Coronary artery (tissue), 2 donors: ENCODE results near the gene LAMTOR2.
A peak's percentile ranks its signal among the peaks of the same experiment; 100 is the strongest.

ENCODE experiments used
- DNase-seq: peaks from one replicate; pipeline ENCODE4 v3.0.0-alpha.2; 2017; ENCODE audit warnings: low spot score
- H3K27ac ChIP-seq, 2 donors: fragments of 200-600 bp; sonication (generic); one replicate each; pipeline ENCODE4 v1.5.1; 2016 to 2019
- H3K4me3 ChIP-seq: fragments of 200-600 bp; sonication (generic); 2 replicates; pipeline ENCODE4 v1.5.1; 2016; ENCODE audit warnings: mild to moderate bottlenecking, moderate library complexity
- CTCF ChIP-seq: fragments of 200-600 bp; sonication (generic); IDR thresholded peaks from one replicate; pipeline ENCODE4 v1.5.1; 2019; ENCODE audit warnings: antibody characterized with exemption

Gene LAMTOR2

DNA sequence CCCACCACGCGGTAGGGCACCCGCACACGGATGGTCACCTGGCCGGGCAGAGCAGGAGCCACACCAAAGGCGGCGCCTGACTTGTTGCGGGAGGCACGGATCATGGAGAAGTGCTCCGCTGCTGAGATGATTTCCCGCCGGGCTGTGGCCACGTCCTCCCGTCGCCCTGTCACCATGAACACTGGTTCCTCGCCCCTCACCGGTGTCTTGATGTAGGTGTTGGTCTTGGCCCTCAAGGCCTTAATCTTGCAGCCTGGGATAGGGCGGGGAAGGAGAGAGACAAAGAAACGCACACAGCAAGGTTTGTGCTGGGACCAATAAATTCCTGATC lies 22.8 kb downstream of the LAMTOR2 start:
- Histone ChIP-seq H3K27ac (no peak overlapping the region), H3K4me3 (no peak overlapping the region)
- DNase-seq = no peak
- TF ChIP-seq CTCF = no peak

- TF ChIP-seq CTCF = no peak
- no peak overlapping the region for H3K4me3 ChIP-seq
- DNase-seq = no peak
- H3K27ac ChIP-seq = no peak overlapping the region
Observed at GRCh38 chr1:156078728-156079127, 24.1 kb downstream of the LAMTOR2 start.

DNA sequence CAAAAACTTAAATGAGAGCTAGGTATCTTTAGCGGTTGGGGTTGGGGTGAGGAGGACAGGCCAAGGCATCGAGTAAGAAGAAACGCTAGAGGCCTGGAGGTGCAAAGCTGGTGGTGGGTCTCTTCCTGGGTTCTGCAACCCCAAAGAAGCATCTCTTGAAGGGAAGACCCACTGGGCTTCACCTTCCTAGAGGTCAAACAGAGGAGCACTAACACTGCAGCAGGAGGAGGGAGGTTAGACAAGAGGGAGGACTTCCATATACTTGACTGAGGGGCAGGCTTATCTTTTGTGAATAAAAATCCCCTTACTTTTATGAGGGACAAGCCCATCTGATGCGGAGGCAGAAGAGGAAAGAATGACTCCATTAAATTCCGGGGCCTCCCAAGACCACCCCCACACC lies 25.2 kb downstream of the LAMTOR2 start:
- no peak overlapping the region for H3K4me3 ChIP-seq
- H3K27ac ChIP-seq = no peak overlapping the region
- TF ChIP-seq CTCF = no peak
- no peak for DNase-seq

DNA sequence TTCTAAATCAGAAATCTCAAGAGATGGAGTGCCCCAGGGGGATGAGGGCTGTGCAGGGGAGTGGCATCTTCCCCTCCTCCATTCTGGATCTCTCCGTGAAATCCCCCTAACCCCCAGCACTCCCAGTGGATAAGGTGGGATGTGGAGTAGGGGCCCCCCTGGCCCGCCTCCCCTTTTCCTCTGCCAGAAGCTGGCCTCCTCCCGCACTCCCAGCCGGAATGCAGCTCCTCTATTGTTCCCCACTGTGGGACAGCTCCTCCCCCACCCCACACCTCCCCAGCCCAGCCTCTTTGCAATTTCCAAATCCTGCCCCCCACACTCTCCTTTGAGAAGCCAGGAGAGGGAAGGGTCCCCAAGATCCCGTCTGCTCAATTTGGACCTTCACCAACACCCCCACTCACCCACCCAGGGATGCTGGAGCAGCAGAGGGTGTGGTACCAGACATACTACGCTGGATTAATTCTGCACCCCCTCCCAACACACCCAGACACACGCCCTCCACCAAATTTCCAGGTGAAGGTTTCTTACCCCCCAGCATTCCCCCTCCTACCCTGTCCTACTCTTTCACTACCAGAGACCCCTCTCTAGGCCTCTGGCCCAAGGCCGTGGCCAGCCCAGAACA lies 25.8 kb downstream of the LAMTOR2 start:
- no peak for DNase-seq
- TF ChIP-seq CTCF = no peak
- Histone ChIP-seq H3K4me3 (no peak overlapping the region), H3K27ac (no peak overlapping the region)

GRCh38 chr1:156080863-156081179 lies 26.2 kb downstream of the LAMTOR2 start:
- Histone ChIP-seq H3K4me3 (no peak overlapping the region), H3K27ac (no peak overlapping the region)
- no peak for TF ChIP-seq CTCF
- DNase-seq = no peak

- Histone ChIP-seq H3K4me3 (peak overlapping the region; percentile 89), H3K27ac (no peak overlapping the region)
- TF ChIP-seq CTCF = no peak
- DNase-seq = no peak
Observed at GRCh38 chr1:156081180-156081916, 26.8 kb downstream of the LAMTOR2 start.

DNA sequence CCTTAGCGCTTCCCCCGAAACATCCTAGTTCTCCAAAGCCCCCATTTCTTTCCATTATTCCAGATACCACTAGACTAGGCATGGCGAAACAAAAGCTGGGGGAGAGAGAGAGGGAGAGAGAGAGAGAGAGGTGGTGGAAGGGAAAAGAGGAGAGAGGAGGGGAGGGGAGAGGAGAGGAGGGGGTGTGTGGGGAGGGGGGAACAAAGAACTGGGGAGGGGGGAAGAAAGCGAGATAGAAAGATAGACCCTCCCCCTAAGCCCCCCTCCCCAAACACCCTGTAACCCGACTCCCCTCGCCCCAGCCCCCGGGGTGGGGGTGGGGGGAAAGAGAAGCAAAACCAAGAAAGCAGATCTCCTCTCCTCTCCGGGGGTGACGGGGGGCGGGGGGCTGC lies 27.3 kb downstream of the LAMTOR2 start:
- DNase-seq = no peak
- TF ChIP-seq CTCF = no peak
- Histone ChIP-seq H3K4me3 (peak overlapping the region; percentile 89), H3K27ac (no peak overlapping the region)
